Measurements from ENCODE around the gene MSMP. TPM values are rescaled to one million over a fixed set of nuclear protein-coding genes. Genes with fewer than 3 reads are reported as not detected.
A peak's percentile ranks its signal among the peaks of the same experiment; 100 is the strongest.

The MSMP gene
- total and polyA plus RNA-seq, 5 experiments from 2014 or later = 0.88 to 1.7 (median 1.3) TPM; not detected in 2

GRCh38 chr9:35738924-35739323 is 15.2 kb downstream of the MSMP start:
- peak in 1 of 10 donors; percentile 14 for DNase-seq
- POLR2A ChIA-PET = interaction anchor here (1.1 to 2.3 kb wide), 4 partner anchors 8 to 17 kb away, joined by 3 to 11 read pairs (median 4); partner anchors contain the start of genes GBA2 and RGP1
- no peak for ATAC-seq
- Mint-ChIP-seq H3K36me3 (peaks cover 0 to 68% (median 11%) of the 10 kb centered on the region in 3 donors), H3K4me1 (peaks cover 16 to 32% (median 28%) of the 10 kb centered on the region in 4 donors), H3K9me3 (no peaks in the 10 kb centered on the region), H3K27ac (peak overlapping the region in 1 of 10 donors; percentile 40), H3K4me3 (no peak overlapping the region), H3K27me3 (no peaks in the 10 kb centered on the region)

GRCh38 chr9:35738186-35738585 is 15.9 kb downstream of the MSMP start:
- Mint-ChIP-seq H3K9me3 (no peaks in the 10 kb centered on the region), H3K27ac (peak overlapping the region in 4 of 10 donors; percentile 15 to 47 (median 25)), H3K27me3 (no peaks in the 10 kb centered on the region), H3K36me3 (peaks cover 0 to 61% (median 11%) of the 10 kb centered on the region in 3 donors), H3K4me1 (peaks cover 14 to 37% (median 29%) of the 10 kb centered on the region in 4 donors), H3K4me3 (no peak overlapping the region)
- POLR2A ChIA-PET = interaction anchor here (1.4 to 2.1 kb wide), 2 partner anchors 9 to 14 kb away, joined by 3 to 4 read pairs; no protein-coding TSS in a partner anchor
- ATAC-seq = no peak
- DNase-seq = no peak

GRCh38 chr9:35737143-35737542 is 16.9 kb downstream of the MSMP start:
- DNase-seq (peak in 1 of 10 donors; percentile 40), ATAC-seq (no peak)
- POLR2A ChIA-PET = interaction anchor here (1.1 to 2.2 kb wide), 3 partner anchors 10 to 120 kb away, joined by 3 to 8 read pairs (median 4); partner anchors contain the start of genes CCDC107, CD72 and RMRP
- Mint-ChIP-seq H3K27me3 (no peaks in the 10 kb centered on the region), H3K4me1 (peaks cover 15 to 39% (median 31%) of the 10 kb centered on the region in 4 donors), H3K4me3 (no peak overlapping the region), H3K27ac (peak overlapping the region in 1 of 10 donors; percentile 15), H3K9me3 (no peaks in the 10 kb centered on the region), H3K36me3 (peaks cover 0 to 58% (median 11%) of the 10 kb centered on the region in 3 donors)

- peak overlapping the region in 4 of 10 donors; percentile 11 to 58 (median 42) for H3K27ac Mint-ChIP-seq
- H3K4me3 Mint-ChIP-seq = peak overlapping the region in 1 of 10 donors; percentile 51
- DNase-seq (peak; percentile 34 to 84 (median 63)), ATAC-seq (no peak)
- H3K27me3 Mint-ChIP-seq = no peaks in the 10 kb centered on the region
- H3K4me1 Mint-ChIP-seq = peaks cover 16 to 30% (median 23%) of the 10 kb centered on the region in 4 donors
- H3K9me3 Mint-ChIP-seq = no peaks in the 10 kb centered on the region
- POLR2A ChIA-PET = interaction anchor here (0.7 to 2.2 kb wide), 5 partner anchors 12 to 174 kb away, joined by 3 to 8 read pairs (median 3); partner anchors contain the start of genes CCDC107, CD72 and RMRP
- H3K36me3 Mint-ChIP-seq = peaks cover 0 to 55% (median 11%) of the 10 kb centered on the region in 3 donors
These were observed 17.9 kb downstream of the MSMP start for GRCh38 chr9:35736201-35736633.

- H3K4me3 Mint-ChIP-seq = peak overlapping the region in 2 of 10 donors; percentile 18 to 36
- H3K4me1 Mint-ChIP-seq = peaks cover 19 to 30% (median 24%) of the 10 kb centered on the region in 4 donors
- no peaks in the 10 kb centered on the region for H3K27me3 Mint-ChIP-seq
- H3K9me3 Mint-ChIP-seq = no peaks in the 10 kb centered on the region
- ATAC-seq (no peak), DNase-seq (no peak)
- peak overlapping the region in 2 of 10 donors; percentile 34 to 95 for H3K27ac Mint-ChIP-seq
- H3K36me3 Mint-ChIP-seq = peaks cover 0 to 38% (median 11%) of the 10 kb centered on the region in 3 donors
- POLR2A ChIA-PET = interaction anchor here (0.6 to 5.1 kb wide), 5 partner anchors 14 to 115 kb away, joined by 3 to 68 read pairs (median 3); partner anchors contain the start of genes GBA2 and RGP1
These were observed 20.0 kb downstream of the MSMP start for GRCh38 chr9:35734096-35734495.

- peaks cover 19 to 30% (median 24%) of the 10 kb centered on the region in 4 donors for H3K4me1 Mint-ChIP-seq
- H3K27ac Mint-ChIP-seq = peak overlapping the region in 8 of 10 donors; percentile 83 to 97 (median 95)
- H3K4me3 Mint-ChIP-seq = peak overlapping the region in 5 of 10 donors; percentile 93 to 96 (median 94)
- ATAC-seq = no peak
- DNase-seq = peak in 2 of 10 donors; percentile 21 to 51
- POLR2A ChIA-PET = interaction anchor here (0.5 to 5.1 kb wide), 23 partner anchors 9 to 666 kb away, joined by 3 to 68 read pairs (median 10); partner anchors contain the start of genes ARHGEF39, CCDC107, GBA2 and GNE
- H3K27me3 Mint-ChIP-seq = no peaks in the 10 kb centered on the region
- H3K9me3 Mint-ChIP-seq = no peaks in the 10 kb centered on the region
- peaks cover 0 to 27% (median 8%) of the 10 kb centered on the region in 3 donors for H3K36me3 Mint-ChIP-seq
These were observed 21.1 kb downstream of the MSMP start for GRCh38 chr9:35732800-35733541.

GRCh38 chr9:35732185-35732799 is 21.8 kb downstream of the MSMP start, which contains the start of the genes CREB3 and TLN1:
TSS of gene CREB3 (plus strand) at chr9:35732666. CDS start at chr9:35732773, 107 bp downstream.
TSS of gene TLN1 (minus strand) at chr9:35732195. CDS start at chr9:35725694, 6,501 bp downstream.
- Mint-ChIP-seq H3K27ac (peak within 1 kb of the TSS in 8 of 10 donors; percentile 83 to 97 (median 95)), H3K4me1 (peaks cover 19 to 30% (median 24%) of the 10 kb centered on the region in 4 donors), H3K9me3 (no peaks in the 10 kb centered on the region), H3K36me3 (peaks cover 0 to 20% (median 5%) of the 10 kb centered on the region in 3 donors), H3K27me3 (no peaks in the 10 kb centered on the region), H3K4me3 (peak within 1 kb of the TSS in 5 of 10 donors; percentile 94 to 98 (median 95))
- peak; percentile 87 to 98 (median 95) for DNase-seq
- ATAC-seq = peak; percentile 91 to 93
- POLR2A ChIA-PET = interaction anchor here (0.5 to 5.1 kb wide), 30 partner anchors 9 to 666 kb away, joined by 3 to 68 read pairs (median 6); partner anchors contain the start of genes ARHGEF39, CCDC107, GBA2 and GNE

- Mint-ChIP-seq H3K36me3 (peaks cover 0 to 19% (median 5%) of the 10 kb centered on the region in 3 donors), H3K4me1 (peaks cover 19 to 31% (median 27%) of the 10 kb centered on the region in 4 donors), H3K9me3 (no peaks in the 10 kb centered on the region), H3K4me3 (peak overlapping the region in 5 of 10 donors; percentile 94 to 98 (median 95)), H3K27me3 (no peaks in the 10 kb centered on the region), H3K27ac (peak overlapping the region in 8 of 10 donors; percentile 83 to 97 (median 95))
- peak in 1 of 10 donors; percentile 5 for DNase-seq
- POLR2A ChIA-PET = interaction anchor here (0.6 to 5.1 kb wide), 25 partner anchors 10 to 612 kb away, joined by 3 to 68 read pairs (median 9); partner anchors contain the start of genes ARHGEF39, CCDC107, GBA2 and HINT2
- peak in 1 of 2 donors; percentile 2 for ATAC-seq
These were observed 22.5 kb downstream of the MSMP start for GRCh38 chr9:35731415-35732184.

- POLR2A ChIA-PET = interaction anchor here (1.4 to 5.1 kb wide), 10 partner anchors 9 to 111 kb away, joined by 4 to 68 read pairs (median 22); partner anchors contain the start of genes ARHGEF39, CCDC107, GBA2 and MSMP
- H3K27me3 Mint-ChIP-seq = no peaks in the 10 kb centered on the region
- ATAC-seq (no peak), DNase-seq (peak in 1 of 10 donors; percentile 8)
- H3K4me3 Mint-ChIP-seq = peak overlapping the region in 4 of 10 donors; percentile 86 to 98 (median 89)
- H3K4me1 Mint-ChIP-seq = peaks cover 13 to 31% (median 21%) of the 10 kb centered on the region in 4 donors
- H3K36me3 Mint-ChIP-seq = peaks cover 0 to 19% (median 3%) of the 10 kb centered on the region in 3 donors
- H3K27ac Mint-ChIP-seq = peak overlapping the region in 3 of 10 donors; percentile 14 to 97 (median 75)
- no peaks in the 10 kb centered on the region for H3K9me3 Mint-ChIP-seq
These were observed 23.6 kb downstream of the MSMP start for GRCh38 chr9:35730486-35730854.

GRCh38 chr9:35729700-35730485 is 24.2 kb downstream of the MSMP start:
- Mint-ChIP-seq H3K4me1 (peaks cover 12 to 31% (median 19%) of the 10 kb centered on the region in 4 donors), H3K27me3 (no peaks in the 10 kb centered on the region), H3K4me3 (peak overlapping the region in 4 of 10 donors; percentile 86 to 98 (median 89)), H3K9me3 (no peaks in the 10 kb centered on the region), H3K36me3 (peaks cover 0 to 19% (median 0%) of the 10 kb centered on the region in 3 donors), H3K27ac (peak overlapping the region in 3 of 10 donors; percentile 14 to 97 (median 75))
- POLR2A ChIA-PET = interaction anchor here (1.4 to 5.1 kb wide), 10 partner anchors 9 to 113 kb away, joined by 4 to 68 read pairs (median 16); partner anchors contain the start of genes ARHGEF39, CCDC107, GBA2 and MSMP
- ATAC-seq = no peak
- DNase-seq = peak in 4 of 10 donors; percentile 28 to 42 (median 36)

Measured in naive thymus-derived CD8-positive, alpha-beta T cell (primary cell).